Measurements from ENCODE around the gene PDZD2. TPM values are rescaled to one million over a fixed set of nuclear protein-coding genes. Genes with fewer than 3 reads are reported as not detected.

PDZD2 gene
- total and polyA plus RNA-seq, 8 donors, result under 0.01 to 61.3 (median 5.8) TPM

GRCh38 chr5:32022638-32023037 lies 383.7 kb downstream of the PDZD2 start:
- intact Hi-C loops (cut with DNase I; ENCODE audit: low total_unique reads), result no loop called here
- Histone ChIP-seq H3K9me3 (no peaks in the 10 kb centered on the region), H3K27ac (no peak overlapping the region), H3K27me3 (no peaks in the 10 kb centered on the region), H3K4me3 (no peak overlapping the region), H3K4me1 (peaks cover 0 to 27% (median 11%) of the 10 kb centered on the region in 4 donors), H3K36me3 (no peaks in the 10 kb centered on the region)
- no peak for DNase-seq
- TF ChIP-seq POLR2AphosphoS5 (IDR thresholded peaks at IDR 0.05), result no peak
- WGBS, 5 donors, result 93 to 100% (median 98%) methylated on average over 2 of the region's 2 CpGs

GRCh38 chr5:32023816-32024215 lies 384.9 kb downstream of the PDZD2 start:
- H3K4me3 ChIP-seq, result no peak overlapping the region
- TF ChIP-seq CTCF (IDR thresholded peaks at IDR 0.05) (no peak), POLR2A (IDR thresholded peaks at IDR 0.05) (no peak), POLR2AphosphoS5 (IDR thresholded peaks at IDR 0.05) (no peak), EP300 (IDR thresholded peaks at IDR 0.05) (no peak)
- H3K27ac ChIP-seq, result no peak overlapping the region
- H3K27me3 ChIP-seq, result no peaks in the 10 kb centered on the region
- intact Hi-C loops (cut with DNase I; ENCODE audit: low total_unique reads), result no loop called here
- WGBS, 5 donors, result 78 to 90% (median 86%) methylated on average over 8 of the region's 8 CpGs
- no peak for DNase-seq
- H3K9me3 ChIP-seq, result no peaks in the 10 kb centered on the region
- no peaks in the 10 kb centered on the region for H3K36me3 ChIP-seq
- H3K4me1 ChIP-seq, result peaks cover 0 to 24% (median 7%) of the 10 kb centered on the region in 4 donors

- WGBS, 5 donors, result 85 to 98% (median 96%) methylated on average over 2 of the region's 2 CpGs
- no peak overlapping the region for H3K27ac ChIP-seq
- peaks cover 0 to 24% (median 7%) of the 10 kb centered on the region in 4 donors for H3K4me1 ChIP-seq
- intact Hi-C loops (cut with DNase I; ENCODE audit: low total_unique reads), result no loop called here
- H3K9me3 ChIP-seq, result no peaks in the 10 kb centered on the region
- no peak for DNase-seq
- H3K27me3 ChIP-seq, result no peaks in the 10 kb centered on the region
- H3K36me3 ChIP-seq, result no peaks in the 10 kb centered on the region
- TF ChIP-seq CTCF (IDR thresholded peaks at IDR 0.05), result no peak
- TF ChIP-seq EP300 (IDR thresholded peaks at IDR 0.05), result no peak
- TF ChIP-seq POLR2AphosphoS5 (IDR thresholded peaks at IDR 0.05), result no peak
- TF ChIP-seq POLR2A (IDR thresholded peaks at IDR 0.05), result no peak
- no peak overlapping the region for H3K4me3 ChIP-seq
Measured at GRCh38 chr5:32024751-32025150, 385.8 kb downstream of the PDZD2 start.

- Histone ChIP-seq H3K4me3 (no peak overlapping the region), H3K4me1 (peaks cover 0 to 24% (median 7%) of the 10 kb centered on the region in 4 donors), H3K36me3 (no peaks in the 10 kb centered on the region), H3K9me3 (no peaks in the 10 kb centered on the region), H3K27ac (peak overlapping the region in 3 of 5 donors; percentile 54 to 74 (median 71)), H3K27me3 (no peaks in the 10 kb centered on the region)
- intact Hi-C loops (cut with DNase I; ENCODE audit: low total_unique reads), result no loop called here
- no peak for DNase-seq
- no peak for TF ChIP-seq POLR2A (IDR thresholded peaks at IDR 0.05)
- no peak for TF ChIP-seq CTCF (IDR thresholded peaks at IDR 0.05)
- no peak for TF ChIP-seq POLR2AphosphoS5 (IDR thresholded peaks at IDR 0.05)
- no peak for TF ChIP-seq EP300 (IDR thresholded peaks at IDR 0.05)
- WGBS, 5 donors, result 51 to 68% (median 63%) methylated on average over 12 to 14 of the region's 14 CpGs
Measured at GRCh38 chr5:32027093-32027716, 388.3 kb downstream of the PDZD2 start.

Data from stomach (tissue), 9 donors.